SK-N-SH (cell line): ENCODE results near the gene COLQ. TPM values are rescaled to one million over a fixed set of nuclear protein-coding genes. Genes with fewer than 3 reads are reported as not detected.

Experiments used
- CTCF ChIA-PET: fragments of 300-600, 350-600 bp; formaldehyde crosslinking; extraction: SDS; loops from one replicate; lab custom pipeline; 2021; lab: Yijun Ruan, JAX
- POLR2A ChIA-PET: fragments of 350-600 bp; sonication (Branson Sonifier 250); formaldehyde crosslinking; extraction: SDS; loops from one replicate; lab custom pipeline; 2020; ENCODE audit warnings: antibody characterized with exemption, inconsistent platforms; lab: Yijun Ruan, JAX
- DNase-seq: peaks from one replicate; pipeline ENCODE4 v3.0.0; 2012
- H2AFZ ChIP-seq: fragments of 200-600 bp; sonication (generic); 2 replicates; pipeline ENCODE4 v1.8.1; 2016; ENCODE audit warnings: antibody characterized with exemption, mild to moderate bottlenecking, low read depth
- H3F3A ChIP-seq: fragments of 200-600 bp; sonication (generic); replicated peaks from 2 replicates; pipeline ENCODE3; 2016; ENCODE audit warnings: antibody characterized with exemption, mild to moderate bottlenecking; ENCODE audit not compliant: insufficient read depth
- H3K27ac ChIP-seq, 2 experiments: fragments of 200-500 bp in 1 of 2; fragments of 200-600 bp in 1 of 2; sonication (Bioruptor generic) in 1 of 2; sonication (generic), shearing (Covaris generic) in 1 of 2; 2 replicates each; pipeline versions ENCODE4 v1.5.1 to v1.6.1; 2014 to 2016; ENCODE audit warnings: low read depth in 2 of 2, inconsistent platforms in 1 of 2, low read length in 1 of 2, mild to moderate bottlenecking in 1 of 2, mixed read lengths in 1 of 2
- H3K27me3 ChIP-seq: fragments of 200-600 bp; sonication (generic), shearing (Covaris generic); 2 replicates; pipeline ENCODE4 v1.6.1; 2016; ENCODE audit warnings: mixed run types; ENCODE audit not compliant: insufficient read depth
- H3K36me3 ChIP-seq, 2 experiments: fragments of 200-500 bp in 1 of 2; fragments of 200-600 bp in 1 of 2; sonication (Bioruptor generic) in 1 of 2; sonication (generic) in 1 of 2; replicated peaks in 1 of 2; 2 replicates each; pipeline versions ENCODE3 to v1.5.1; 2014 to 2016; ENCODE audit warnings: low read length in 1 of 2, mild to moderate bottlenecking in 1 of 2; ENCODE audit not compliant: insufficient read depth in 2 of 2, control insufficient read depth in 1 of 2
- H3K4me1 ChIP-seq, 2 experiments: fragments of 200-500 bp in 1 of 2; fragments of 200-600 bp in 1 of 2; sonication (Bioruptor generic) in 1 of 2; sonication (generic), shearing (Covaris generic) in 1 of 2; 2 replicates each; pipeline versions ENCODE4 v1.5.1 to v1.6.1; 2014 to 2016; ENCODE audit warnings: low read depth in 1 of 2, low read length in 1 of 2, mixed run types in 1 of 2; ENCODE audit not compliant: insufficient read depth in 2 of 2, control insufficient read depth in 1 of 2
- H3K4me2 ChIP-seq: fragments of 200-600 bp; sonication (generic), shearing (Covaris generic); 2 replicates; pipeline ENCODE4 v1.6.1; 2017; ENCODE audit warnings: mixed run types
- H3K4me3 ChIP-seq, 2 experiments: fragments of 200-500 bp in 1 of 2; fragments of 200-600 bp in 1 of 2; sonication (Bioruptor generic) in 1 of 2; sonication (generic), shearing (Covaris generic) in 1 of 2; 2 replicates each; pipeline versions ENCODE4 v1.5.1 to v1.8.1; 2014 to 2016; ENCODE audit warnings: low read depth in 2 of 2, inconsistent platforms in 1 of 2, low read length in 1 of 2, mild to moderate bottlenecking in 1 of 2, mixed read lengths in 1 of 2, moderate library complexity in 1 of 2
- H3K79me2 ChIP-seq: fragments of 200-600 bp; sonication (generic); 2 replicates; pipeline ENCODE4 v1.8.1; 2017; ENCODE audit warnings: mild to moderate bottlenecking; ENCODE audit not compliant: insufficient read depth
- H3K9ac ChIP-seq: fragments of 200-600 bp; sonication (generic); 2 replicates; pipeline ENCODE4 v1.6.1; 2017; ENCODE audit warnings: mixed run types
- H3K9me2 ChIP-seq: fragments of 200-600 bp; sonication (generic); 2 replicates; pipeline ENCODE4 v1.6.1; 2017; ENCODE audit warnings: mixed run types
- H3K9me3 ChIP-seq: fragments of 200-600 bp; sonication (generic); 2 replicates; pipeline ENCODE4 v1.6.1; 2017; ENCODE audit warnings: mixed run types, mild to moderate bottlenecking, moderate library complexity
- H4K20me1 ChIP-seq: fragments of 200-600 bp; sonication (generic); 2 replicates; pipeline ENCODE4 v1.6.1; 2017; ENCODE audit warnings: mild to moderate bottlenecking, mixed run types; ENCODE audit not compliant: insufficient read depth
- CHD2 ChIP-seq: fragments of 150-350 bp; IDR thresholded peaks from 2 replicates; pipeline ENCODE4 v1.6.1; 2018; ENCODE audit warnings: low read length; ENCODE audit not compliant: partially characterized antibody
- ELF1 ChIP-seq: IDR thresholded peaks from 2 replicates; pipeline ENCODE4 v1.4.0; 2012
- EZH2phosphoT487 ChIP-seq: fragments of 200-600 bp; sonication (generic); IDR thresholded peaks from 2 replicates; pipeline ENCODE4 v1.6.1; 2017; ENCODE audit warnings: low read depth, mixed run types, mild to moderate bottlenecking, antibody characterized with exemption, moderate library complexity, borderline replicate concordance
- FOSL2 ChIP-seq: IDR thresholded peaks from 2 replicates; pipeline ENCODE4 v1.4.0; 2012; ENCODE audit warnings: low read depth, mild to moderate bottlenecking, moderate library complexity, borderline replicate concordance
- FOXM1 ChIP-seq: IDR thresholded peaks from 2 replicates; pipeline ENCODE4 v1.4.0; 2012; ENCODE audit warnings: low read depth, mild to moderate bottlenecking
- GABPA ChIP-seq: IDR thresholded peaks from 2 replicates; pipeline ENCODE4 v1.4.0; 2012; ENCODE audit warnings: low read depth, mild to moderate bottlenecking
- GATA2 ChIP-seq: sonication (generic); formaldehyde crosslinking; IDR thresholded peaks from 2 replicates; pipeline ENCODE4 v1.5.0; 2020; ENCODE audit warnings: mild to moderate bottlenecking, missing genetic modification reagents
- JUND ChIP-seq: IDR thresholded peaks from 2 replicates; pipeline ENCODE4 v1.4.0; 2012
- MEF2A ChIP-seq: IDR thresholded peaks from 2 replicates; pipeline ENCODE4 v1.4.0; 2012; ENCODE audit warnings: low read depth, borderline replicate concordance
- NRF1 ChIP-seq: IDR thresholded peaks from 2 replicates; pipeline ENCODE4 v1.6.1; 2012; ENCODE audit warnings: low read depth, mild to moderate bottlenecking, low read length
- PBX3 ChIP-seq: IDR thresholded peaks from 2 replicates; pipeline ENCODE4; 2012
- POLR2AphosphoS5 ChIP-seq: IDR thresholded peaks from 2 replicates; pipeline ENCODE4 v1.6.1; 2012; ENCODE audit warnings: low read depth, low read length
- RAD21 ChIP-seq: IDR thresholded peaks from 2 replicates; pipeline ENCODE4 v1.6.1; 2012; ENCODE audit warnings: mild to moderate bottlenecking, low read length
- RFX5 ChIP-seq: IDR thresholded peaks from 2 replicates; pipeline ENCODE4 v1.6.1; 2012; ENCODE audit warnings: mild to moderate bottlenecking, improper control_type of control experiment, low read length
- TAF1 ChIP-seq: IDR thresholded peaks from 2 replicates; pipeline ENCODE4 v1.6.1; 2012; ENCODE audit warnings: low read depth, mild to moderate bottlenecking, low read length, moderate library complexity, borderline replicate concordance
- TEAD4 ChIP-seq: IDR thresholded peaks from 2 replicates; pipeline ENCODE4 v1.4.0; 2012; ENCODE audit warnings: mild to moderate bottlenecking, borderline replicate concordance; ENCODE audit not compliant: insufficient read depth
- WGBS: methylation state at CpG from one replicate; pipeline ENCODE4 v1.1.6; 2017; ENCODE audit warnings: low lambda C conversion rate; 5-methylcytosine and 5-hydroxymethylcytosine counted together
- polyA plus RNA-seq, 3 experiments: library from polyadenylated mRNA; depleted of rRNA; stranded (reverse); fragments of >200 nt; gene quantifications; 2 replicates each; pipeline ENCODE4 v1.2.3, GENCODE V29; 2012
- TF ChIP-seq, protein P1 (sequence below): fragments of 150-350 bp; IDR thresholded peaks from 2 replicates; pipeline ENCODE4 v1.6.1; 2017; ENCODE audit warnings: antibody characterized with exemption, low read length, low read depth, borderline replicate concordance
- TF ChIP-seq, protein P2 (sequence below): fragments of 150-350 bp; IDR thresholded peaks from 2 replicates; pipeline ENCODE4 v1.6.1; 2016; ENCODE audit warnings: mild to moderate bottlenecking, low read depth, low read length

Gene COLQ
- polyA plus RNA-seq, 1 of the 3 experiments (the other 2 are of a cell fraction) = 1.5 TPM

DNA sequence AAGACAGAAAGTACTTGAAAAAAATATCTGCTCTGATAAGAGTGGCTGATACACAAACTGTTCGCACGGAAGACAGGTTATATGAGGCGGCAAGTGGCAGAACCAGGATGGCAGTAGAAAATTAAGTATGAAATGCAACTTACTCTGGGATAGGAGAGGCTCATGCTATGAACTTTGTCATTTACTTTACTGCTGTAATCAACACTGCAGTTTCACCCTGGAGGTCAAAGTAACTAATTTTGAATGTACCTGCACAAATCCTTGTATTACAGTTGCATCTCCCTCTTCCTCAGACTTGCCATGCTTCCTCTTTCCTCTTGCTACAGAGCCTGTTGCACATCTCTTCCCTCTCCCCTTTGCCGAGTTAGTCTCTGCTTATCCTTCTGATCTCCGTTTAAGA, 41.1 kb upstream of the COLQ start:
- Histone ChIP-seq H3K9ac (no peak overlapping the region), H3K4me3 (no peak overlapping the region), H3K36me3 (peaks cover 45 to 52% of the 10 kb centered on the region in 2 experiments), H3K27ac (no peak overlapping the region), H4K20me1 (no peaks in the 10 kb centered on the region), H3K9me2 (no peaks in the 10 kb centered on the region), H3K4me1 (no peaks in the 10 kb centered on the region), H3F3A (peaks cover 9% of the 10 kb centered on the region), H3K9me3 (no peaks in the 10 kb centered on the region), H3K79me2 (no peaks in the 10 kb centered on the region), H3K4me2 (no peak overlapping the region), H3K27me3 (no peaks in the 10 kb centered on the region), H2AFZ (no peak overlapping the region)
- CTCF ChIA-PET = interaction anchor here (1.6 kb wide), 1 partner anchor 157 kb away, joined by 10 read pairs; no protein-coding TSS in a partner anchor
- TF ChIP-seq JUND = no peak
- no peak for TF ChIP-seq TEAD4
- TF ChIP-seq NRF1 = no peak
- TF ChIP-seq, protein P1, sequence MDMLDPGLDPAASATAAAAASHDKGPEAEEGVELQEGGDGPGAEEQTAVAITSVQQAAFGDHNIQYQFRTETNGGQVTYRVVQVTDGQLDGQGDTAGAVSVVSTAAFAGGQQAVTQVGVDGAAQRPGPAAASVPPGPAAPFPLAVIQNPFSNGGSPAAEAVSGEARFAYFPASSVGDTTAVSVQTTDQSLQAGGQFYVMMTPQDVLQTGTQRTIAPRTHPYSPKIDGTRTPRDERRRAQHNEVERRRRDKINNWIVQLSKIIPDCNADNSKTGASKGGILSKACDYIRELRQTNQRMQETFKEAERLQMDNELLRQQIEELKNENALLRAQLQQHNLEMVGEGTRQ = no peak
- no peak for TF ChIP-seq RFX5
- no peak for TF ChIP-seq FOSL2
- TF ChIP-seq RAD21 = no peak
- TF ChIP-seq POLR2AphosphoS5 = no peak
- no peak for TF ChIP-seq EZH2phosphoT487
- no peak for TF ChIP-seq GABPA
- no peak for TF ChIP-seq ELF1
- TF ChIP-seq PBX3 = no peak
- TF ChIP-seq GATA2 = no peak
- no peak for TF ChIP-seq CHD2
- TF ChIP-seq TAF1 = no peak
- TF ChIP-seq, protein P2, sequence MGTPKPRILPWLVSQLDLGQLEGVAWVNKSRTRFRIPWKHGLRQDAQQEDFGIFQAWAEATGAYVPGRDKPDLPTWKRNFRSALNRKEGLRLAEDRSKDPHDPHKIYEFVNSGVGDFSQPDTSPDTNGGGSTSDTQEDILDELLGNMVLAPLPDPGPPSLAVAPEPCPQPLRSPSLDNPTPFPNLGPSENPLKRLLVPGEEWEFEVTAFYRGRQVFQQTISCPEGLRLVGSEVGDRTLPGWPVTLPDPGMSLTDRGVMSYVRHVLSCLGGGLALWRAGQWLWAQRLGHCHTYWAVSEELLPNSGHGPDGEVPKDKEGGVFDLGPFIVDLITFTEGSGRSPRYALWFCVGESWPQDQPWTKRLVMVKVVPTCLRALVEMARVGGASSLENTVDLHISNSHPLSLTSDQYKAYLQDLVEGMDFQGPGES = no peak
- no peak for TF ChIP-seq MEF2A
- no peak for TF ChIP-seq FOXM1
- no peak for DNase-seq
- WGBS = 87% methylated on average over 5 of the region's 5 CpGs
- POLR2A ChIA-PET = no interaction called here
